GM18909 (cell line): Measurements from ENCODE around the gene NUDT17.

Experiments
- ATAC-seq: cut with Tn5 transposase; IDR thresholded peaks from one replicate; pipeline ENCODE4 v1.9.1; 2021; ENCODE audit warnings: mild to moderate bottlenecking; ENCODE audit not compliant: unreplicated experiment, poor library complexity

The NUDT17 gene

DNA sequence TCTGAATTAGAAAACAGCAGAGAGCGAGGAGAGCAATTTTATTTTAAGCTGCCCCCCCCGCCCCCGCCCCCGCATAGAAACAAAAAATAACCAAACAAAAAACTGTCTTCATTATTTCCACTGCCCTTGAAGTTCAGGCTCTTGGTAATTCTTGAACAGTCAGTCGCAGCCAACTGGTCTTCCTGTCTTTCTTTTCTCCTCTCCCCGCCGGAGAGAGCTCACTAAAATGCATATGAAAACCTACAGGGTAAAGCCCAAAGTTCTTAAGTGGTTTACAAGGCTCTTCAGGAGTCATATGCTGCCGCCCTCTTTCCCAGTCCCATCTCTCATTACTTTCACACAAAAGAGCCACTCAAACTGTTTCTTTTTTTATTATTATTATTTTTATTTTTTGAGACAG is 41.4 kb downstream of the NUDT17 start:
- ATAC-seq: no peak

DNA sequence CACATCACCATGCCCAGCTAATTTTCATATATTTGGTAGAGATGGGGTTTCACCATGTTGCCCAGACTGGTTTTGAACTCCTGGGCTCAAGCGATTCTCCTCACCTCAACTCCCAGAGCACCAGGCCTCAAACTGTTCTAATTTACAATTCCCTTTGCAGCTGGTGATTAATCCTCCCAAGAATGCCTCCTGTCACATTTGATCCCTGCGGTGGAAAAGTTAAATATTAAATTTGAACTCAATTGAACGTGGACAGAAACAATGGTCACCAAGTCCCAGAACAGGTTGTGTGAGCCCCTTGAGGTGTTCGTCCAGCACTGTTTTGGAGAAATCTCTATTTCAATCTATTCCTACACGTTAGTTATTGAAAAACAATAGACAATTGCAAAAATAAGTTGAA is 42.2 kb downstream of the NUDT17 start:
- ATAC-seq: no peak

DNA sequence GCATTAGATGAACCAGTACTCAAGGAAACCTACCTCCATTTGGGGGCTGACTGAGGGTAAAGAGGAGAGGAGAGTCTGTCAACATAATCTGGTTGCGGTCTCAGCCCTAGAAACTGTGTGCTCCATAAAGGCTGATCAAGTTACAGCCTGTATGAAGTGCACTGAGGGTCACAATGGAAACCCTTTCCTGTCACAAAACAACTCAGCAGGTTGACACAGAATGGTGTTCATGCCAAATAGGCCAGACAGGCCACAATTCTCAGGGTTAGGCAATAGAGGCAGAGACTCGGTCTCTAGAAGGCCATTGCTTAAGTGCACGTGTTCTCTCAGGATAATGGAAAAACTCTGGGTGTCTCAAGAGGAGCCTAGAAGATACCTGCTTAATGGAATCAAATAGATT is 44.3 kb downstream of the NUDT17 start:
- ATAC-seq: no peak

DNA sequence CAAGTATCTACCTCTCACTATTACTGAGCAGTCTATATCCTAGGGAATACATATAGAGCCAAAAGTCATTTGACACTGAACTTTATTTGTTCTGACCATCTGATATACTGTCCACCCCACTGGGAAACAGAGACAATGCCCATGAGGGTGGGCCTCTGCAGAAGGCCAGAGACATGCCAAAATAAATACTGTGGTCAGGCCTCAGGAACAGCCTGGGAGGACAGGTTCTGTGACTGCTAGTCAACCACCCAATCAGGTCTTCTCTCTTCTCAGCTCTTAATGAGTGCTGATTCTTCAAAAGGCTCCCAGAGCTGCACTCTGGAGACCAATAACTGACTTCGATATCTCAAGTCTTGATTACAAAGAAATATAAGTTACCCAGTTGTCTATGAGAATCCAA is 45.7 kb downstream of the NUDT17 start:
- ATAC-seq: no peak

DNA sequence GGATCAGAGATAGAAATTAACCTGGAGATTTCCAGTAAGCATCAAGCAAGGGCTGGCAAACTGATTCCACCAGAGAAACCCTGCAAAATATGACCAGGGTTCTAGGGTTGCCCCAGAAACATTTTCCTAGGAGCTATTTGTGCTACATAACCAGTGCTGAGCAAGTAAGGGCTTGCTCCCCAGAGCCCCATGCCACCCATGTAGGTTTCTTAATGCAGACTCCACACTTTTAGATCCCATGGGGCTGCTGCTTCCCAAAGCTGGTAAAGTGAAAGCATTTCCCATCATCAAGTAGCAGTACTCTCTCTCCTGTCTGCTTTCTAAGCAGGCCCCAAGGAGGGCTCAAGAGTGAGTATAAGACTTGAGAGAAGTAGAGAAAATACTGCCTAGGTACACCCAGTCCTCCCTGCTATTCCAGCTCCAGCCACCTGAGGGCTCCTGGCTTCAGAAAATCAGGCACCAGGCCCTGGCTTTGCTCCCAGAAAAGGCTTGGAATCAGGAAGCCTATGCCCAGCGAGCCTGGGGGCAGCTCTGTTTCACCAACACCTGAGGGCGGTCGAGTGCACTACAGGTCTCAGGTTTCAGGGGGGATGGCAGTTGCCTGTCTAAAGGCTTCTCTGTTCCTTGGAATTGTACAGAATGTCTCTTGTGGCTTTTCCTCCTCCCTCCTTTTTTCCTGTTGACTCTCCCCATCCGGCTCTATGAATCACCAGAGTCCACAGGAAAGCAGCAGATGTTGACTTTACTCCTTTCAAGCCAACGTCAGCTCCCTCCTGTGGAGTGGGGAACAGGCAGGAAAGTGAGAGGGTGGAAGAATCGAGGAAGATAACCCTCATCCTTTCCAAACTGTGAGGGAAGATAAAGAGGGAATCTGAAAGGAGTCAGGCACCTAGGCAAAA is 46.4 kb downstream of the NUDT17 start:
- ATAC-seq: no peak

- no peak for ATAC-seq
These were observed 47.2 kb downstream of the NUDT17 start for GRCh38 chr1:145892486-145893087.

DNA sequence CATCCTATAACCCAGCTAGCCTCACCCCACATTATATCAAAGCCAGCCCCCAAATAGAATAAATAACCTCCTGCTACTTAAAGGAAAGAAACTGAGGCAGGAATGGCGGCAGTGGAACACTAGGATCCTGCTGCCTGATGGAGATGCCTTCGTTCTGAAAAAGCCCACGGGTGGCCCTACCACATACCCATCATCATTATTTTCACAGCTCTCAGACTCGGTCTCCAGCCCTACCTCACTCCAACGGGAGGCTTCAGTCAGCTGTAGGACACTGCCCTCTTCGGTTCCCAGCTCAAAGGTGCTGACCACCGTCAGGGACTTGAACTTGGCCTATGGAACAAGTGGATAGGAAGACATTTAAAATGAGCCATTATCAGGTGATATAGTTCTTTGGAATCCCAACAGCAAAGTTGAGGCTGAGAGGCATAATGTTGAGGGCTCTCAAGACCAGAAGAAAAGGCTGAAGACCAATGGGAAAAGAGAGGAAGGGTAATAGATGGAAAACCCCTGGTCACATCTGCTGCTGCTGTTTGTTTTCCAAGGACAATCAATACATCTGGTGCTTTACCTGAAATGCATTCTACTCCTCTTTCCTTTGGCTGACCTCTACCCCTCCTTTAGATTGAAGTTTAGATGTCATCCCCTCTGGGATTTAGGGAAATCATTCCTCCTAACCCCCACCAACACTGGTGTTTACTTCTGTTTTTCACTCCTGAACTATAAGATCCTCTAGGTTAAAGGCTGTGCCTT is 48.1 kb downstream of the NUDT17 start:
- no peak for ATAC-seq

- ATAC-seq: no peak
These were observed 50.0 kb downstream of the NUDT17 start for GRCh38 chr1:145895471-145895870.

- ATAC-seq: no peak
These were observed 52.5 kb downstream of the NUDT17 start for GRCh38 chr1:145897969-145898368.
